Mesothelial cell of epicardium (in vitro differentiated cells): ENCODE data around the gene LRRIQ3. TPM values are rescaled to one million over a fixed set of nuclear protein-coding genes. Genes with fewer than 3 reads are reported as not detected.

ENCODE experiments used
- DNase-seq, 2 experiments: peaks; one replicate each; pipeline ENCODE4 v3.0.0; 2021; ENCODE audit warnings: low spot score in 2 of 2; ENCODE audit not compliant: unreplicated experiment in 2 of 2
- H3K27ac Mint-ChIP-seq: 2 replicates; pipeline ENCODE4 v1.8.0; 2021; ENCODE audit warnings: mixed read lengths
- H3K27me3 Mint-ChIP-seq: 2 replicates; pipeline ENCODE4 v1.8.0; 2021; ENCODE audit warnings: low read depth, mixed read lengths
- H3K36me3 Mint-ChIP-seq: 2 replicates; pipeline ENCODE4 v1.8.0; 2021; ENCODE audit warnings: mixed read lengths
- H3K4me1 Mint-ChIP-seq: 2 replicates; pipeline ENCODE4 v1.8.0; 2021; ENCODE audit warnings: mixed read lengths
- H3K4me3 Mint-ChIP-seq: 2 replicates; pipeline ENCODE4 v1.8.0; 2021; ENCODE audit warnings: mild to moderate bottlenecking, moderate library complexity, mixed read lengths
- H3K9me3 Mint-ChIP-seq: 2 replicates; pipeline ENCODE4 v1.8.0; 2021; ENCODE audit warnings: mixed read lengths
- total RNA-seq: library from RNA; stranded (reverse); gene quantifications from 3 replicates; pipeline ENCODE4 v1.2.1, GENCODE V29; 2021
- TF ChIP-seq, protein P1 (sequence below): fragments of 200-600 bp; sonication (generic); IDR thresholded peaks from one replicate; pipeline ENCODE4 v1.5.0; 2021; ENCODE audit warnings: antibody characterized with exemption; ENCODE audit not compliant: unreplicated experiment

LRRIQ3 gene, protein sequence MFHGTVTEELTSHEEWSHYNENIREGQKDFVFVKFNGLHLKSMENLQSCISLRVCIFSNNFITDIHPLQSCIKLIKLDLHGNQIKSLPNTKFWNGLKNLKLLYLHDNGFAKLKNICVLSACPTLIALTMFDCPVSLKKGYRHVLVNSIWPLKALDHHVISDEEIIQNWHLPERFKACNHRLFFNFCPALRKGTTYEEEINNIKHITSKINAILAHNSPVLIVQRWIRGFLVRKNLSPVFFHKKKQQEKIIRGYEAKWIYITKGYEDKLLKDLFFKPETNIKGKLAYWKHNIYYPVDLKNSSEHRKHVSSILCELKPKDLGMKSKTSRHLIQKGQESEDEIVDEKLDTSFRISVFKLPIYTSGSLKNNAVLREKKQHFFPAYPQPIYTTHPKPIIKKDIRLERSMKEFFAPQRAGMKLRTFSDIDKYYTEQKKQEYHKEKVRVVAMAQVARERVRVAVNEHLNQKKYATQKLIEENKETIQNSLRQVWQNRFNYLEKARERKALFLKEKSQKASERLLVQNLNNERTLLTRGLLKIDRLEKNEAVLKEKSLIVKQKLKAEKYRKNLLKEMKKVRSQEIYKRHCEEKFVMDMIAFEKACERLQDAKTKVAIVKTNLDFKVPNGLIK
- total RNA-seq, result 0.29 to 0.51 TPM (median 0.47 TPM) in 3 replicates

DNA sequence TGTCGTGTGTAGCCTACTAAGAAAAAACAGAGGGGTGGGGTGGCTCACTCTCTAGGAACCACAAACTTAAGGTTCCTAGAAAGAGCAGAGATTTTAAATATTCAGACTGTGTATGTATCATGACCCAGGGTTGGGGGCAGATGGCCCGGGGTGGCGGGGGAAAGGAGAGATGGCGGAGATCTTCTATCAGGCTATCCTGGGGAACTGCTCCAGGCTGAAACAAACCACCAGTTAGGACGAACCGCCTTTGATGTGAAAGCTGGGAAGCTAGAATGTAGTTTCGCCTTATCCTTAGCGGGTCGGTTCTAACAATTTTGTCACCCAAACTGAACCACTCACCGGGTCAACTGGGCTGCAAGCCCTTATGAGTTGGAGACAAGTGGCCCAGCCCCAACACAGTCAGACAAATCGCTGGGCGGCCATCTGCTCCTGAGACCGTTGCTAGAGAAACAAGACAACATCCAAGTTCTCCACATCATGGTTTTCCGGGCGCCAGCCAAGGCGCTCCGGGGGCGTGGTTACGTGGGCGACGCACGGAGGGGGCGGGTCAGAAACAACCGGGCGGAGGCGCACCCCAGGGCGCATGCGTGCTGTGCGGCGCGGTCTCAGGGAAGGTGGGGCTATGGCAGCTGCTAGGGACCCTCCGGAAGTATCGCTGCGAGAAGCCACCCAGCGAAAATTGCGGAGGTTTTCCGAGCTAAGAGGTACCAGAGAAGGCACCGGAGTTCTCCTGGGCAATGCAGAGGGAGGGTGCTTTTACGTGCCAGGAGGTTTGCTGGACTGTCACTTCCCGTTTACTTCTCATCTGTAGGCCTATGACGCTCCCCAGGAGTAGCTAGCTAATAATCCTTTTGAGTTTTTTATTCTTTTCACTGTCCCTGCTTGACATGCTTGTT is at the start of gene LRRIQ3, which contains the start of gene FPGT:
Gene LRRIQ3 (minus strand): TSS at position 520 of the 896 bp plus-strand sequence. CDS start 14,492 bp downstream, outside the sequence.
Gene FPGT (plus strand): TSS at position 586 of the 896 bp plus-strand sequence. CDS start 37 bp downstream, at position 623.
- Mint-ChIP-seq H3K27ac (peak within 1 kb of the TSS; percentile 93), H3K4me3 (peak within 1 kb of the TSS; percentile 89), H3K27me3 (no peaks in the 10 kb centered on the region), H3K36me3 (peaks cover 3% of the 10 kb centered on the region), H3K9me3 (no peaks in the 10 kb centered on the region), H3K4me1 (peaks cover 7% of the 10 kb centered on the region)
- TF ChIP-seq, protein P1, sequence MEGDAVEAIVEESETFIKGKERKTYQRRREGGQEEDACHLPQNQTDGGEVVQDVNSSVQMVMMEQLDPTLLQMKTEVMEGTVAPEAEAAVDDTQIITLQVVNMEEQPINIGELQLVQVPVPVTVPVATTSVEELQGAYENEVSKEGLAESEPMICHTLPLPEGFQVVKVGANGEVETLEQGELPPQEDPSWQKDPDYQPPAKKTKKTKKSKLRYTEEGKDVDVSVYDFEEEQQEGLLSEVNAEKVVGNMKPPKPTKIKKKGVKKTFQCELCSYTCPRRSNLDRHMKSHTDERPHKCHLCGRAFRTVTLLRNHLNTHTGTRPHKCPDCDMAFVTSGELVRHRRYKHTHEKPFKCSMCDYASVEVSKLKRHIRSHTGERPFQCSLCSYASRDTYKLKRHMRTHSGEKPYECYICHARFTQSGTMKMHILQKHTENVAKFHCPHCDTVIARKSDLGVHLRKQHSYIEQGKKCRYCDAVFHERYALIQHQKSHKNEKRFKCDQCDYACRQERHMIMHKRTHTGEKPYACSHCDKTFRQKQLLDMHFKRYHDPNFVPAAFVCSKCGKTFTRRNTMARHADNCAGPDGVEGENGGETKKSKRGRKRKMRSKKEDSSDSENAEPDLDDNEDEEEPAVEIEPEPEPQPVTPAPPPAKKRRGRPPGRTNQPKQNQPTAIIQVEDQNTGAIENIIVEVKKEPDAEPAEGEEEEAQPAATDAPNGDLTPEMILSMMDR, result no peak
- peak; percentile 90 to 99 for DNase-seq

DNA sequence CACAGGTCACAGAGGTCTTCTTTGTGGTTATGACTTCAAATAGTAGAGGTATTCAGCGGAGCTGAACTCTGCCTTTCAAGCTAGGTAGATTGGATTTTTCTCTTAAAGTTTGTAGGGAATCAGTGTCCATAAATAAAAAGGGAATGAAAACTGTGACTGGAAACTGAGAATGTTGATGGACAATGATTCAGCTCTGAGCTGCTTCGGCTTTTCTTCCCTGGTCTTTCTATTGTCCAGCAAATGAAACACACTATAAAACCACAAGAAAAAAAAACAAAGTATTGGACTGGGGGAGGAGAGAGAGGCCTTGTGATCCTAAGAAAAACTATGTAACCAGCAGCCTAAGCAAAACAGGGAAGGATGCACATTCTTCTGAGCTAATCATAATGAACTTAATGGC is 48.3 kb upstream of the LRRIQ3 start:
- Mint-ChIP-seq H3K4me3 (no peak overlapping the region), H3K27me3 (no peaks in the 10 kb centered on the region), H3K4me1 (peaks cover 24% of the 10 kb centered on the region), H3K9me3 (peaks cover 3% of the 10 kb centered on the region), H3K27ac (peak overlapping the region; percentile 14), H3K36me3 (no peaks in the 10 kb centered on the region)
- no peak for DNase-seq
- TF ChIP-seq, protein P1, result no peak

DNA sequence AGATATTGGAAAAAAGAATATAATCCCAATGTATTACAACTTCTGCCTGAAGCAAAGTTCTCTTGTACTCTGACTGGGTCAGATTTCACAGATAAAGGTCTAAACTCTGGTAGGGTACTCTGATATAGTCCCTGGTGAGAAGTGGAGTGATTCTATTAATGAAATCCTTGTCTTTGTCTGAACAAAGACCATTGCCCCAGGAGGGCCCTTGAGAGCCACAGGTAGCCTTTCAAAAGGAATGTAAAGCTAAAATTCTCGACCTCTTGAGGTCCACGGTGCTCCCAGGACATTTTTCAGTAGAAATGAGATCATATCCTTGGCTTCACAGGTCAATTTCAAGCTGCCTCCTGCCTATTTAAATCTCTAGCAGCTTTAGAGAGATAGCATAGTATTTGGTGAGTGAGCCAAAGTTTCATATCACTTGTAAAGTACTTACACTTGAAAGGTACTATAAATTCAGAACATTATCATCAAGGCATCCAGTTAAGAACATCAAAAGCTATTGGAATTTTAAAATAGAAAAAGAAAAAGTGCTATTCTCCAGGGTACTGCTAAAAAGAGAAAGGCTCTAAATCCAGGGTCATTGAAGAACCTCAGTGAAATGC is 47.3 kb upstream of the LRRIQ3 start:
- Mint-ChIP-seq H3K36me3 (no peaks in the 10 kb centered on the region), H3K27me3 (no peaks in the 10 kb centered on the region), H3K4me3 (no peak overlapping the region), H3K9me3 (peaks cover 3% of the 10 kb centered on the region), H3K27ac (peak overlapping the region; percentile 21), H3K4me1 (peaks cover 24% of the 10 kb centered on the region)
- TF ChIP-seq, protein P1, result no peak
- DNase-seq, result no peak

DNA sequence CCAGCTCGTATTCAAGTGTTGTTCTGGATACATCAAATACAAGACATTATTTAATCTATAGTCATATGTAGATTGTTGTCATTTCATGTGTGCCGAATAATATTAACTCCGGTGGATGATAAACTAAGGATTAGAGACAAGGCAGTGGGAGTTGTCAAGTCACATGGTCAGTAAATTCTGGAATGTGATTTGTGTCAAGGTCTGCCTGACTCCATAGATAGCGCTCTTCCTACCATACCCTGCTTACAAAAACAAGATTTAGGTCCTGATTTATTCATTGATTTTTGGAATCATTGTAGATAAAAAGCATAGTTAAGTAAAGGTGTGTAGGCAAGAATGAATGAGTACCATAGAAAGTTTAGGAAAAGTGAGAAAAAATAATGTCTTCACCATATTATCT is 39.8 kb upstream of the LRRIQ3 start:
- Mint-ChIP-seq H3K4me3 (no peak overlapping the region), H3K4me1 (no peaks in the 10 kb centered on the region), H3K27me3 (no peaks in the 10 kb centered on the region), H3K27ac (no peak overlapping the region), H3K9me3 (no peaks in the 10 kb centered on the region), H3K36me3 (no peaks in the 10 kb centered on the region)
- DNase-seq, result no peak
- TF ChIP-seq, protein P1, result no peak

DNA sequence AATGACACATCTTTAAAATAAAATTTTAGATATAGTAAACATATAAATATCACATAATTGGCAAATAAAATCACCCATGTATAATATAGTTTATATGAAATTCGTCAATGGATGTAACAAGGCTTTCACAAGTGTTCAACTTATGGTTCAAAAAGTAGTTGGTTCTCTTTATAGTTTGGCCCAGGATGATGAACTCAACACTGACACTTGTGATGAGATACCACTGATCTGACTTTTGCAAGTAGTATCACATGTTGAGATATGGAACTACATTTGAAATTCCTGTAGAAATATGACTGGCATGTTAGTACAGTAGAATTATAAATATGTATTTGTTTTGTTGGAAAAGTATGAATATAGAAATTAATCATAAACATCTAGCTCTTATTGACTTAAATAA is 39.1 kb upstream of the LRRIQ3 start:
- H3K36me3 Mint-ChIP-seq, result no peaks in the 10 kb centered on the region

More for the DNA sequence above, 39.1 kb upstream of the LRRIQ3 start:
- Mint-ChIP-seq H3K4me3 (no peak overlapping the region), H3K4me1 (no peaks in the 10 kb centered on the region), H3K27me3 (no peaks in the 10 kb centered on the region), H3K27ac (no peak overlapping the region), H3K9me3 (peaks cover 5% of the 10 kb centered on the region)
- DNase-seq, result no peak
- TF ChIP-seq, protein P1, result no peak
